K562 (cell line): ENCODE data around the gene ARHGAP26. TPM values are rescaled to one million over a fixed set of nuclear protein-coding genes. Genes with fewer than 3 reads are reported as not detected.
A peak's percentile ranks its signal among the peaks of the same experiment; 100 is the strongest.

Experiments used
- BCOR ChIP-seq: fragments of 450-650 bp; IDR thresholded peaks from 2 replicates; pipeline ENCODE4 v1.6.1; 2016
- CBFA2T2 ChIP-seq: fragments of 450-650 bp; conservative IDR thresholded peaks from 2 replicates; pipeline ENCODE4 v1.6.1; 2017; ENCODE audit warnings: mild to moderate bottlenecking
- EP400 ChIP-seq: fragments of 450-650 bp; IDR thresholded peaks from 2 replicates; pipeline ENCODE4 v1.6.1; 2017; ENCODE audit warnings: antibody characterized with exemption, mild to moderate bottlenecking, moderate library complexity
- HSF4 ChIP-seq: fragments of 250-450 bp; sonication (Bioruptor Pico); IDR thresholded peaks from 2 replicates; pipeline ENCODE4 v2.1.2; 2022; ENCODE audit warnings: mild to moderate bottlenecking, moderate library complexity, borderline replicate concordance
- MEF2A ChIP-seq: IDR thresholded peaks from 2 replicates; pipeline ENCODE4 v1.6.1; 2011; ENCODE audit warnings: low read depth, mild to moderate bottlenecking, low read length, moderate library complexity; ENCODE audit not compliant: control insufficient read depth
- SPI1 ChIP-seq: IDR thresholded peaks from 2 replicates; pipeline ENCODE4 v1.6.1; 2011; ENCODE audit warnings: low read depth, low read length, control low read depth, borderline replicate concordance
- TCF3 ChIP-seq: sonication (generic); formaldehyde crosslinking; IDR thresholded peaks from 2 replicates; pipeline ENCODE4 v1.4.0; 2020; ENCODE audit warnings: mild to moderate bottlenecking, missing genetic modification reagents
- TSC22D4 ChIP-seq: fragments of 450-650 bp; IDR thresholded peaks from 2 replicates; pipeline ENCODE4 v1.6.1; 2016; ENCODE audit warnings: missing genetic modification characterization, missing biosample characterization, control low read depth
- WHSC1 ChIP-seq: IDR thresholded peaks from one replicate; pipeline ENCODE4 v1.6.1; 2012; ENCODE audit warnings: low read length, control low read depth, inconsistent platforms
- ZKSCAN1 ChIP-seq: fragments of 150-350 bp; IDR thresholded peaks from 2 replicates; pipeline ENCODE4 v1.6.1; 2016; ENCODE audit warnings: low read depth, low read length
- ZNF232 ChIP-seq: sonication (generic); formaldehyde crosslinking; IDR thresholded peaks from 2 replicates; pipeline ENCODE4 v1.8.0; 2022; ENCODE audit warnings: mild to moderate bottlenecking, missing genetic modification reagents
- ZNF311 ChIP-seq: fragments of 250-450 bp; sonication (Bioruptor Pico); IDR thresholded peaks from 2 replicates; pipeline ENCODE4 v1.4.0; 2020; ENCODE audit warnings: mild to moderate bottlenecking, moderate library complexity
- polyA plus RNA-seq, 8 experiments: library from polyadenylated mRNA; depleted of rRNA in 4 of 8; stranded (reverse) in 5 of 8; unstranded in 3 of 8; fragments of >200 nt; fragmentation: Nextera tagmentation in 2 of 8; fragmentation: Illumina TruSeq in 1 of 8; extraction: Ambion mirVana in 2 of 8; extraction: Trizol in 1 of 8; gene quantifications; 2 replicates each; pipeline versions ENCODE4 v1.2.1 to v1.2.3, GENCODE V29; 2011 to 2014; ENCODE audit warnings: inconsistent platforms in 1 of 8, missing spikeins in 1 of 8
- total RNA-seq, 7 experiments: library from RNA; depleted of rRNA in 6 of 7; stranded (reverse); fragments of >200 nt in 6 of 7; fragmentation: Illumina TruSeq in 2 of 7; extraction: Trizol in 2 of 7; gene quantifications; 2 replicates each; pipeline versions ENCODE4 v1.2.1 to v1.2.3, GENCODE V29; 2011 to 2021; ENCODE audit warnings: low replicate concordance in 1 of 7
- TF ChIP-seq, protein P1 (sequence below): sonication (generic); formaldehyde crosslinking; IDR thresholded peaks from 2 replicates; pipeline ENCODE4 v1.8.0; 2022; ENCODE audit warnings: mild to moderate bottlenecking, missing genetic modification reagents
- TF ChIP-seq, protein P2 (sequence below): fragments of 250-450 bp; sonication (Bioruptor Pico); IDR thresholded peaks from 2 replicates; pipeline ENCODE4 v1.4.0; 2020
- TF ChIP-seq, protein P3 (sequence below): fragments of 450-650 bp; formaldehyde crosslinking; IDR thresholded peaks from 2 replicates; pipeline ENCODE4 v1.4.0; 2020; ENCODE audit warnings: mild to moderate bottlenecking
- TF ChIP-seq, protein P4 (sequence below): fragments of 250-450 bp; sonication (Bioruptor Pico); IDR thresholded peaks from 2 replicates; pipeline ENCODE4 v1.4.0; 2020; ENCODE audit warnings: borderline replicate concordance
- TF ChIP-seq, protein P5 (sequence below): fragments of 250-450 bp; sonication (Bioruptor Pico); IDR thresholded peaks from 2 replicates; pipeline ENCODE4 v1.8.0; 2021; ENCODE audit warnings: moderate library complexity, mild to moderate bottlenecking, inconsistent platforms

ARHGAP26 gene
- total and polyA plus RNA-seq, 9 of the 15 experiments (the other 6 are each of a cell fraction or from before 2014, with no cell fraction given), result 0.13 to 1.1 (median 0.55) TPM

DNA sequence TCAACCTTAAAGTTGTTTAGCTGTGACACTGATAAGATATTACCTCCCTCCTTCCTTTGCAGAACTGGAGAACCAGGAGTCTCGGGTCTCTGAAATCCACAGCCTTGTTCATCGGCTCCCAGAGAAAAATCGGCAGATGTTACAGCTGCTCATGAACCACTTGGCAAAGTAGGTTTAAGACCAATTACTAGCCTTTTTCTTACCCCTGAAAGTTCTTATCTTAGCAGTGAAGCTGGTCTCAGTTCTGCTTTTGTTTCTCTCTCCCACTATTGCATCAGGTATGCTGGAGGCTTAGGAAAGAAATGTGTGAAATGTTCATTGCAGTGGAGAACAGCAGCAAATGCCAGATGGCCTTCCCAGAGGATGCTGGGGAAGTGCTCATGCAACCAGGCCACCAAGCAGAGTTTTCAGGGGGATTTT lies 287.4 kb downstream of the ARHGAP26 start (continued):
- TF ChIP-seq MEF2A (no peak), ZNF311 (CRISPR knock-in tag) (no peak), TCF3 (CRISPR knock-in tag) (peak; percentile 17; the same call in 1 of the 2 replicates), HSF4 (CRISPR knock-in tag) (no peak), CBFA2T2 (0 out of 2 replicates have a peak, but pooled peaks have one; percentile 10), ZNF232 (CRISPR knock-in tag) (no peak), WHSC1 (no peak), SPI1 (peak; percentile 41; the same call in 1 of the 2 replicates), BCOR (no peak), TSC22D4 (tag) (no peak), ZKSCAN1 (no peak), EP400 (no peak)
- TF ChIP-seq, protein P1, sequence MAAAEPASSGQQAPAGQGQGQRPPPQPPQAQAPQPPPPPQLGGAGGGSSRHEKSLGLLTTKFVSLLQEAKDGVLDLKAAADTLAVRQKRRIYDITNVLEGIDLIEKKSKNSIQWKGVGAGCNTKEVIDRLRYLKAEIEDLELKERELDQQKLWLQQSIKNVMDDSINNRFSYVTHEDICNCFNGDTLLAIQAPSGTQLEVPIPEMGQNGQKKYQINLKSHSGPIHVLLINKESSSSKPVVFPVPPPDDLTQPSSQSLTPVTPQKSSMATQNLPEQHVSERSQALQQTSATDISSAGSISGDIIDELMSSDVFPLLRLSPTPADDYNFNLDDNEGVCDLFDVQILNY (CRISPR knock-in tag), result no peak
- TF ChIP-seq, protein P2, sequence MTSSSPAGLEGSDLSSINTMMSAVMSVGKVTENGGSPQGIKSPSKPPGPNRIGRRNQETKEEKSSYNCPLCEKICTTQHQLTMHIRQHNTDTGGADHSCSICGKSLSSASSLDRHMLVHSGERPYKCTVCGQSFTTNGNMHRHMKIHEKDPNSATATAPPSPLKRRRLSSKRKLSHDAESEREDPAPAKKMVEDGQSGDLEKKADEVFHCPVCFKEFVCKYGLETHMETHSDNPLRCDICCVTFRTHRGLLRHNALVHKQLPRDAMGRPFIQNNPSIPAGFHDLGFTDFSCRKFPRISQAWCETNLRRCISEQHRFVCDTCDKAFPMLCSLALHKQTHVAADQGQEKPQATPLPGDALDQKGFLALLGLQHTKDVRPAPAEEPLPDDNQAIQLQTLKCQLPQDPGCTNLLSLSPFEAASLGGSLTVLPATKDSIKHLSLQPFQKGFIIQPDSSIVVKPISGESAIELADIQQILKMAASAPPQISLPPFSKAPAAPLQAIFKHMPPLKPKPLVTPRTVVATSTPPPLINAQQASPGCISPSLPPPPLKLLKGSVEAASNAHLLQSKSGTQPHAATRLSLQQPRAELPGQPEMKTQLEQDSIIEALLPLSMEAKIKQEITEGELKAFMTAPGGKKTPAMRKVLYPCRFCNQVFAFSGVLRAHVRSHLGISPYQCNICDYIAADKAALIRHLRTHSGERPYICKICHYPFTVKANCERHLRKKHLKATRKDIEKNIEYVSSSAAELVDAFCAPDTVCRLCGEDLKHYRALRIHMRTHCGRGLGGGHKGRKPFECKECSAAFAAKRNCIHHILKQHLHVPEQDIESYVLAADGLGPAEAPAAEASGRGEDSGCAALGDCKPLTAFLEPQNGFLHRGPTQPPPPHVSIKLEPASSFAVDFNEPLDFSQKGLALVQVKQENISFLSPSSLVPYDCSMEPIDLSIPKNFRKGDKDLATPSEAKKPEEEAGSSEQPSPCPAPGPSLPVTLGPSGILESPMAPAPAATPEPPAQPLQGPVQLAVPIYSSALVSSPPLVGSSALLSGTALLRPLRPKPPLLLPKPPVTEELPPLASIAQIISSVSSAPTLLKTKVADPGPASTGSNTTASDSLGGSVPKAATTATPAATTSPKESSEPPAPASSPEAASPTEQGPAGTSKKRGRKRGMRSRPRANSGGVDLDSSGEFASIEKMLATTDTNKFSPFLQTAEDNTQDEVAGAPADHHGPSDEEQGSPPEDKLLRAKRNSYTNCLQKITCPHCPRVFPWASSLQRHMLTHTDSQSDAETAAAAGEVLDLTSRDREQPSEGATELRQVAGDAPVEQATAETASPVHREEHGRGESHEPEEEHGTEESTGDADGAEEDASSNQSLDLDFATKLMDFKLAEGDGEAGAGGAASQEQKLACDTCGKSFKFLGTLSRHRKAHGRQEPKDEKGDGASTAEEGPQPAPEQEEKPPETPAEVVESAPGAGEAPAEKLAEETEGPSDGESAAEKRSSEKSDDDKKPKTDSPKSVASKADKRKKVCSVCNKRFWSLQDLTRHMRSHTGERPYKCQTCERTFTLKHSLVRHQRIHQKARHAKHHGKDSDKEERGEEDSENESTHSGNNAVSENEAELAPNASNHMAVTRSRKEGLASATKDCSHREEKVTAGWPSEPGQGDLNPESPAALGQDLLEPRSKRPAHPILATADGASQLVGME, result 0 out of 2 replicates have a peak, but pooled peaks have one; percentile 38
- TF ChIP-seq, protein P3, sequence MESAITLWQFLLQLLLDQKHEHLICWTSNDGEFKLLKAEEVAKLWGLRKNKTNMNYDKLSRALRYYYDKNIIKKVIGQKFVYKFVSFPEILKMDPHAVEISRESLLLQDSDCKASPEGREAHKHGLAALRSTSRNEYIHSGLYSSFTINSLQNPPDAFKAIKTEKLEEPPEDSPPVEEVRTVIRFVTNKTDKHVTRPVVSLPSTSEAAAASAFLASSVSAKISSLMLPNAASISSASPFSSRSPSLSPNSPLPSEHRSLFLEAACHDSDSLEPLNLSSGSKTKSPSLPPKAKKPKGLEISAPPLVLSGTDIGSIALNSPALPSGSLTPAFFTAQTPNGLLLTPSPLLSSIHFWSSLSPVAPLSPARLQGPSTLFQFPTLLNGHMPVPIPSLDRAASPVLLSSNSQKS (CRISPR knock-in tag), result no peak
- TF ChIP-seq, protein P4, sequence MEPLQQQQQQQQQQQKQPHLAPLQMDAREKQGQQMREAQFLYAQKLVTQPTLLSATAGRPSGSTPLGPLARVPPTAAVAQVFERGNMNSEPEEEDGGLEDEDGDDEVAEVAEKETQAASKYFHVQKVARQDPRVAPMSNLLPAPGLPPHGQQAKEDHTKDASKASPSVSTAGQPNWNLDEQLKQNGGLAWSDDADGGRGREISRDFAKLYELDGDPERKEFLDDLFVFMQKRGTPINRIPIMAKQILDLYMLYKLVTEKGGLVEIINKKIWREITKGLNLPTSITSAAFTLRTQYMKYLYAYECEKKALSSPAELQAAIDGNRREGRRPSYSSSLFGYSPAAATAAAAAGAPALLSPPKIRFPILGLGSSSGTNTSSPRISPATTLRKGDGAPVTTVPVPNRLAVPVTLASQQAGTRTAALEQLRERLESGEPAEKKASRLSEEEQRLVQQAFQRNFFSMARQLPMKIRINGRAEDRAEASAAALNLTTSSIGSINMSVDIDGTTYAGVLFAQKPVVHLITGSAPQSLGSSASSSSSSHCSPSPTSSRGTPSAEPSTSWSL (CRISPR knock-in tag), result no peak
- TF ChIP-seq, protein P5, sequence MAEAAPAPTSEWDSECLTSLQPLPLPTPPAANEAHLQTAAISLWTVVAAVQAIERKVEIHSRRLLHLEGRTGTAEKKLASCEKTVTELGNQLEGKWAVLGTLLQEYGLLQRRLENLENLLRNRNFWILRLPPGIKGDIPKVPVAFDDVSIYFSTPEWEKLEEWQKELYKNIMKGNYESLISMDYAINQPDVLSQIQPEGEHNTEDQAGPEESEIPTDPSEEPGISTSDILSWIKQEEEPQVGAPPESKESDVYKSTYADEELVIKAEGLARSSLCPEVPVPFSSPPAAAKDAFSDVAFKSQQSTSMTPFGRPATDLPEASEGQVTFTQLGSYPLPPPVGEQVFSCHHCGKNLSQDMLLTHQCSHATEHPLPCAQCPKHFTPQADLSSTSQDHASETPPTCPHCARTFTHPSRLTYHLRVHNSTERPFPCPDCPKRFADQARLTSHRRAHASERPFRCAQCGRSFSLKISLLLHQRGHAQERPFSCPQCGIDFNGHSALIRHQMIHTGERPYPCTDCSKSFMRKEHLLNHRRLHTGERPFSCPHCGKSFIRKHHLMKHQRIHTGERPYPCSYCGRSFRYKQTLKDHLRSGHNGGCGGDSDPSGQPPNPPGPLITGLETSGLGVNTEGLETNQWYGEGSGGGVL (CRISPR knock-in tag), result no peak
